Cortex of kidney (tissue), 1 donor: ENCODE measurements around the gene KRT33A.
"Not testable (repeated sequence)": the region's sequence is repeated elsewhere in the genome, so short reads cannot be mapped to it uniquely, and the experiment has no call there.

Experiments
- DNase-seq: peaks from one replicate; lab custom pipeline; 2025; lab: John Stamatoyannopoulos, UW

The KRT33A gene

GRCh38 chr17:41350381-41350878 is at the start of gene KRT33A:
TSS of gene KRT33A (minus strand) at chr17:41350828. CDS start at chr17:41350767, 61 bp downstream.
- DNase-seq = not testable (repeated sequence)

GRCh38 chr17:41396996-41397660 is 46.5 kb upstream of the KRT33A start, which contains the start of gene KRT31:
TSS of gene KRT31 (minus strand) at chr17:41397608. CDS start at chr17:41397539, 69 bp downstream.
- DNase-seq = no peak

- DNase-seq = no peak
Observed at GRCh38 chr17:41396340-41396739, 45.7 kb upstream of the KRT33A start.

- no peak for DNase-seq
Observed at GRCh38 chr17:41395611-41396010, 45.0 kb upstream of the KRT33A start.

GRCh38 chr17:41395044-41395443 is 44.4 kb upstream of the KRT33A start:
- DNase-seq = not testable (repeated sequence)

GRCh38 chr17:41394254-41394996 is 43.8 kb upstream of the KRT33A start:
- DNase-seq = no peak

- no peak for DNase-seq
Observed at GRCh38 chr17:41393826-41394225, 43.2 kb upstream of the KRT33A start.

- DNase-seq = no peak
Observed at GRCh38 chr17:41393294-41393693, 42.7 kb upstream of the KRT33A start.

- DNase-seq = no peak
Observed at GRCh38 chr17:41392278-41392677, 41.6 kb upstream of the KRT33A start.

GRCh38 chr17:41391535-41391934 is 40.9 kb upstream of the KRT33A start:
- no peak for DNase-seq

GRCh38 chr17:41390411-41390938 is 39.8 kb upstream of the KRT33A start:
- DNase-seq = no peak

- DNase-seq = no peak
Observed at GRCh38 chr17:41387670-41388069, 37.0 kb upstream of the KRT33A start.

- no peak for DNase-seq
Observed at GRCh38 chr17:41386227-41386626, 35.6 kb upstream of the KRT33A start.

- DNase-seq = no peak
Observed at GRCh38 chr17:41383690-41384089, 33.1 kb upstream of the KRT33A start.

- DNase-seq = no peak
Observed at GRCh38 chr17:41382394-41382793, 31.8 kb upstream of the KRT33A start.

GRCh38 chr17:41381943-41382342 is 31.3 kb upstream of the KRT33A start, which contains the start of gene KRT34:
TSS of gene KRT34 (minus strand) at chr17:41382306. CDS start at chr17:41382246, 60 bp downstream.
- DNase-seq = not testable (repeated sequence)

- not testable (repeated sequence) for DNase-seq
Observed at GRCh38 chr17:41380091-41380490, 29.5 kb upstream of the KRT33A start.

- DNase-seq = no peak
Observed at GRCh38 chr17:41377546-41377945, 26.9 kb upstream of the KRT33A start.

GRCh38 chr17:41369713-41370112 is 19.1 kb upstream of the KRT33A start, which contains the start of gene KRT33B:
TSS of gene KRT33B (minus strand) at chr17:41369813. CDS start at chr17:41369750, 63 bp downstream.
- no peak for DNase-seq

- DNase-seq = no peak
Observed at GRCh38 chr17:41369023-41369422, 18.4 kb upstream of the KRT33A start.

- no peak for DNase-seq
Observed at GRCh38 chr17:41367426-41368075, 16.9 kb upstream of the KRT33A start.

GRCh38 chr17:41366070-41366469 is 15.4 kb upstream of the KRT33A start:
- no peak for DNase-seq
